Heart left ventricle (tissue), 16 donors: ENCODE results near the gene PPP2R5D. TPM values are rescaled to one million over a fixed set of nuclear protein-coding genes. Genes with fewer than 3 reads are reported as not detected.

Experiments used
- ATAC-seq, 4 donors: fragments of 200-7000 bp; cut with Tn5 transposase; one replicate each; pipeline ENCODE4 v1.9.1; 2020 to 2022; ENCODE audit warnings: moderate library complexity in 4 of 4, mild to moderate bottlenecking in 3 of 4, moderate number of reproducible peaks in 1 of 4
- DNase-seq, 5 donors: peaks; one replicate each; pipeline ENCODE4 v3.0.0-alpha.2; 2020
- H3K27ac ChIP-seq, 12 donors: fragments of 200-600 bp; sonication (generic) in 4 of 12; one replicate each; pipeline versions ENCODE4 v1.5.0 to v1.8.0; 2016 to 2022; ENCODE audit warnings: mild to moderate bottlenecking in 2 of 12
- H3K27me3 ChIP-seq, 9 donors: fragments of 200-600 bp; sonication (generic) in 2 of 9; one replicate each; pipeline versions ENCODE4 v1.5.1 to v1.8.0; 2016 to 2022; ENCODE audit warnings: mild to moderate bottlenecking in 3 of 9
- H3K36me3 ChIP-seq, 9 donors: fragments of 200-600 bp; sonication (generic) in 2 of 9; one replicate each; pipeline versions ENCODE4 v1.5.0 to v1.8.0; 2018 to 2022; ENCODE audit warnings: mild to moderate bottlenecking in 2 of 9
- H3K4me1 ChIP-seq, 12 donors: fragments of 200-600 bp; sonication (generic) in 4 of 12; one replicate each; pipeline versions ENCODE4 v1.5.0 to v1.8.0; 2016 to 2022; ENCODE audit warnings: mild to moderate bottlenecking in 3 of 12
- H3K4me3 ChIP-seq, 12 donors: fragments of 200-600 bp; sonication (generic) in 4 of 12; one replicate each; pipeline versions ENCODE4 v1.5.0 to v1.8.0; 2017 to 2022; ENCODE audit warnings: mild to moderate bottlenecking in 9 of 12, moderate library complexity in 4 of 12
- H3K9me3 ChIP-seq, 12 donors: fragments of 200-600 bp; sonication (generic) in 4 of 12; one replicate each; pipeline versions ENCODE4 v1.5.0 to v1.8.0; 2016 to 2022; ENCODE audit warnings: mild to moderate bottlenecking in 1 of 12
- POLR2A ChIP-seq, 2 donors: fragments of 450-650 bp; IDR thresholded peaks; one replicate each; pipeline ENCODE4 v1.6.1; 2017; ENCODE audit warnings: antibody characterized with exemption in 2 of 2, mild to moderate bottlenecking in 2 of 2, moderate library complexity in 2 of 2
- WGBS, 4 donors: extraction: QIAGEN DNeasy Blood & Tissue Kit in 2 of 4; methylation state at CpG; one replicate each; pipeline versions ENCODE4 v1.1.5 to v1.1.7; 2013 to 2018; 5-methylcytosine and 5-hydroxymethylcytosine counted together
- intact Hi-C, 10 donors: fragments of 100-400 bp; cut with DNase I; formaldehyde crosslinking; loops; one replicate each; pipeline versions ENCODE4 v1.11.1 to v1.14.2; 2022
- polyA plus RNA-seq, 2 donors: library from polyadenylated mRNA; stranded (reverse); fragments of 200-250 nt; gene quantifications; one replicate each; pipeline ENCODE4 v1.2.3, GENCODE V29; 2013
- total RNA-seq, 9 donors: library from RNA; depleted of rRNA in 2 of 9; stranded (reverse); fragments of >200 nt in 2 of 9; fragmentation: NEBNext Ultra II Directional in 3 of 9; extraction: Animal tissue kit (Norgen Biotek cat#: 25700) in 3 of 9; gene quantifications; one replicate each; pipeline versions ENCODE4 v1.1.0 to v1.2.4, GENCODE V29; 2016 to 2023
- TF ChIP-seq, protein P1 (sequence below), 12 donors: fragments of 200-600 bp; sonication (generic) in 4 of 12; IDR thresholded peaks; one replicate each; pipeline versions ENCODE4 v1.5.0 to v1.8.0; 2018 to 2022; ENCODE audit warnings: antibody characterized with exemption in 12 of 12, mild to moderate bottlenecking in 5 of 12
- donor health status: ischemic (EF 13 %, LVEDD 7.1; RV severe dilation, severe dysfunction).
- donor health status: healthy with polysubstance abuse.
- donor health status: DM: no; HTN: yes; CAD: no.
- donor health status: DM: no; HTN: no; CAD: no.
- donor health status: ischemic (EF 25% LVEDD 6.9; RV normal size, moderate dysfunction).
- donor health status: ischemic (EF 25% LVEDD 5.7; RV mildly dilated, moderate dysfunction).
- donor health status: healthy.
- donor health status: DM: yes; HTN: yes; CAD: no.
- donor health status: ischemic (EF 35%, LVEDD 5.7; RV mildly dilated, moderate dysfunction).
- donor health status: nonischemic (EF 11% LVEDD 7.7; RV severe dilation, severe dysfunction).
- donor health status: DM: yes; HTN: yes; CAD: no.
- donor health status: PGD.
- donor health status: ischemic (EF 29% LVEDD 5.4; RV normal size, mild dysfunction).
- donor health status: nonischemic (EF 23%, LVEDD 6.1; RV moderate dilation, normal function).

The PPP2R5D gene
- total and polyA plus RNA-seq, 11 donors = 21.4 to 51.3 (median 35.1) TPM

DNA sequence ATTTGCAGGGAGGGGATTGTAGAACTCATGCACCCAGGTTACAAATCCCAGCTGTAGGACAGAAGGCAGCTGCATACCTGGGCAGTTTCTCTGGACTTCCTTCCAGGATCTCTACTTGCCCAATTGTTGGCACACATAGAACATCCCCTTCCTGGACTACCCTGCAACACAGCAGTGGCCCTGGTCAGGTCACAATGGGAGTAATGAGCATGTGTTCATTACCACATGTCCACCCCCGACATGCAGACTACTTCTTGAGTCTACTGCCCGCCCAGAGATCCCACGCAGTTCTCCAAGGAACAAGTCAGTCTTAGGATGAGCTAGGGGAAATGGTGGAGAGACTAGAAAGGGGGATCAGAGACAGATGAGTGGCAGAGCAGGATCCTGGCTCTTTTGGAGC, 10.4 kb upstream of the PPP2R5D start:
- TF ChIP-seq, protein P1, sequence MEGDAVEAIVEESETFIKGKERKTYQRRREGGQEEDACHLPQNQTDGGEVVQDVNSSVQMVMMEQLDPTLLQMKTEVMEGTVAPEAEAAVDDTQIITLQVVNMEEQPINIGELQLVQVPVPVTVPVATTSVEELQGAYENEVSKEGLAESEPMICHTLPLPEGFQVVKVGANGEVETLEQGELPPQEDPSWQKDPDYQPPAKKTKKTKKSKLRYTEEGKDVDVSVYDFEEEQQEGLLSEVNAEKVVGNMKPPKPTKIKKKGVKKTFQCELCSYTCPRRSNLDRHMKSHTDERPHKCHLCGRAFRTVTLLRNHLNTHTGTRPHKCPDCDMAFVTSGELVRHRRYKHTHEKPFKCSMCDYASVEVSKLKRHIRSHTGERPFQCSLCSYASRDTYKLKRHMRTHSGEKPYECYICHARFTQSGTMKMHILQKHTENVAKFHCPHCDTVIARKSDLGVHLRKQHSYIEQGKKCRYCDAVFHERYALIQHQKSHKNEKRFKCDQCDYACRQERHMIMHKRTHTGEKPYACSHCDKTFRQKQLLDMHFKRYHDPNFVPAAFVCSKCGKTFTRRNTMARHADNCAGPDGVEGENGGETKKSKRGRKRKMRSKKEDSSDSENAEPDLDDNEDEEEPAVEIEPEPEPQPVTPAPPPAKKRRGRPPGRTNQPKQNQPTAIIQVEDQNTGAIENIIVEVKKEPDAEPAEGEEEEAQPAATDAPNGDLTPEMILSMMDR (IDR thresholded peaks at IDR 0.05) = no peak
- no peak for TF ChIP-seq POLR2A (IDR thresholded peaks at IDR 0.05)
- Histone ChIP-seq H3K36me3 (peaks cover 0 to 34% (median 13%) of the 10 kb centered on the region in 9 donors), H3K27ac (no peak overlapping the region), H3K27me3 (no peaks in the 10 kb centered on the region), H3K4me3 (no peak overlapping the region), H3K4me1 (peaks cover 0 to 31% (median 16%) of the 10 kb centered on the region in 12 donors), H3K9me3 (no peaks in the 10 kb centered on the region)
- DNase-seq (no peak), ATAC-seq (no peak)
- WGBS, 4 donors = 86 to 93% (median 92%) methylated on average over 3 of the region's 3 CpGs
- intact Hi-C loops = loop anchor here in 1 of 10 donors (10.0 kb wide), 1 partner anchor 69 kb away; no protein-coding TSS in a partner anchor

DNA sequence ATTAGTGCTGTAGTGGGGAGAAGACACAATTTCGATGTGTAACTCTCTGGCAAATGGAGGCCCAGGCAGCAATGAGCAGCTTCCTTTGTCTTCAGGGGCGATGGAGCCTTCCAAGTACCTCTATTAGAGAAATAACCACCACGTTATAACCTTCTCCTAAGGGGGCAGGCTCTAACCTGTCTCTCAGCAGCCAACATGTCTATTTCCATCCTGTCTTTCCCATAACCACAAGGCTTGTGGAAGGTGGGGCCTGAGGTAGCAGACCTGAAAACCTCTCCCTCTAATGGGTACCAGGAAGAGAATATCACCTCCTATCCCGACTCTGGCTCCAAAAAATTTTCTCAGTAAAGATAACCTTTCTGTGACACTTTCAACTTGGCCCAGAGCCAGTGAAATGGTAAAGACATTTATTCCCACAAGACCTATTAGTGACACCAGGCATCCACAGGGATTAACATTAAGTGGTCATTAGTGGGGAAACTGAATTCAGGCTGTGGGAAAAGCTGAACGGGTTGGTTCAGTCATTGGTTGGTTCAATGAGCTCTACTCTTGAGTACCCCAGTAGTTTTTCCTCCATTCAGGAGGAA, 9.4 kb upstream of the PPP2R5D start:
- Histone ChIP-seq H3K9me3 (no peaks in the 10 kb centered on the region), H3K27ac (no peak overlapping the region), H3K27me3 (no peaks in the 10 kb centered on the region), H3K36me3 (peaks cover 0 to 24% (median 4%) of the 10 kb centered on the region in 9 donors), H3K4me3 (no peak overlapping the region), H3K4me1 (peaks cover 0 to 40% (median 21%) of the 10 kb centered on the region in 12 donors)
- WGBS, 4 donors = 78 to 86% (median 82%) methylated on average over 5 of the region's 5 CpGs
- intact Hi-C loops = loop anchor here in 3 of 10 donors (5.0 to 10.0 kb wide), 3 partner anchors 37 to 70 kb away; partner anchors contain the start of genes CNPY3 (in 2 of the 3), KLHDC3 (in 1 of the 3) and MEA1 (in 1 of the 3)
- TF ChIP-seq POLR2A (IDR thresholded peaks at IDR 0.05) = no peak
- TF ChIP-seq, protein P1 (IDR thresholded peaks at IDR 0.05) = no peak
- DNase-seq (no peak), ATAC-seq (no peak)

DNA sequence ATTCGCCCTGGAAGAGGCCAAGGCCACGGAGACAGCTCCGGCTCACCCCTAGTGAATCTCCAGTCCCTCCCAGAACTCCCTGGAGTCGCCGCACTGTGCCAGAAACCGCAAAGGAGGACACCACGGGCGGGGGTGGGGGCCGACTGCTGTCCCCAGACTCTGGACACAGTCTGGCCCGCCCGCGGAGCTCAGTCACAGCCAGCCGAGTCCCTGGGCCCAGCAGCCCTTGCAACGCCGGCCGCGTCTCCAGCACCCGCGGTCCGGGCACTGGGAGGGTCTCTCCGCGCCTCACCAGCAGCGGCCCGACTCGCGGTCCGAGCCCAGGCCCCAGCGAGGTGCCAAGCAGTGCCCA, 5.9 kb upstream of the PPP2R5D start:
- H3K27ac ChIP-seq = peak overlapping the region; percentile 27 to 95 (median 91)
- no peak for TF ChIP-seq POLR2A (IDR thresholded peaks at IDR 0.05)
- TF ChIP-seq, protein P1 (IDR thresholded peaks at IDR 0.05) = no peak
- H3K36me3 ChIP-seq = peaks cover 0 to 13% (median 4%) of the 10 kb centered on the region in 9 donors
- peaks cover 0 to 36% (median 23%) of the 10 kb centered on the region in 12 donors for H3K4me1 ChIP-seq
- 0 to 1% (median 1%) methylated on average over 14 to 28 of the region's 28 CpGs for WGBS, 4 donors
- intact Hi-C loops = loop anchor here in 4 of 10 donors (2.0 to 10.0 kb wide), 4 partner anchors 34 to 74 kb away; partner anchors contain the start of genes CNPY3 (in 2 of the 4), MEA1 (in 2 of the 4) and KLHDC3 (in 1 of the 4)
- DNase-seq = peak in 4 of 5 donors; percentile 32 to 70 (median 52)
- no peaks in the 10 kb centered on the region for H3K27me3 ChIP-seq
- no peaks in the 10 kb centered on the region for H3K9me3 ChIP-seq
- peak overlapping the region; percentile 61 to 99 (median 88) for H3K4me3 ChIP-seq
- peak in 3 of 4 donors; percentile 13 to 53 (median 48) for ATAC-seq

DNA sequence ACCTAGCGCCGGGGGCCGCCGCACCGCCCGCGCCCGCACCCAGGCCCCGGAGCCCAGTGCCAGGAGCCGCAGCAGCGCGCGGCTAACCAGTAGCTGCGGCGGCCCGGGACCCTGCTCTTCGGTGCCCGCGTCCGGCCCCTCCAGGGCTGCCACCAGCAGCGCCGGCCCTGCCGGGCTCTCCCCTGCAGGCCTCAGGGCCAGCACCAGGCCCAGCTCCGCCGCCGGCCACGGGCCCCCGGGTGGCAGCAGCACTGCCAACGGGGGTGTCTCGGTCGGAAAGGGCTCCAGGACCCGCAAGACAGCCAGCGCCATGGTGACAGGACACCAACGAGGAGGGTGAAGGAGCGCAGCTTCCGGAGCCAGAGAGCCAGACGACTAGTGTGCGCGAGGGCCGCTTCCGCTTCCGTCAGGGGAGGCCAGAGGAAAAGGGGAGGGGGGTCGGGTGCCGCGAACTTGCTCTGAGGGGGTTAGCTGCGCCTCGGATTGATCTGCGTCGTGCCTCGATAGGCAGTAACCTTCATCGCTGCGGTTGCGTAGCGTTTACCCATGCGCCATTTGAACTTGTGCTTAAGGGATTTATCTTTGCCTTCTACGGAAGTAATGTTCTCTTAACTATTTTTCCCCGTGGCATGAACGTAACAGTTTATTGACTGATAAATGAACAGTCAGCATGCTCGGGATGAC, 5.4 kb upstream of the PPP2R5D start, which contains the start of gene PEX6:
TSS of gene PEX6 (minus strand) at position 343 of the 684 bp plus-strand sequence. CDS start at position 312, 31 bp downstream.
- DNase-seq (peak; percentile 90 to 96 (median 94)), ATAC-seq (peak; percentile 93 to 97 (median 96))
- Histone ChIP-seq H3K4me3 (peak within 1 kb of the TSS; percentile 61 to 99 (median 88)), H3K27ac (peak within 1 kb of the TSS; percentile 27 to 95 (median 91)), H3K9me3 (no peaks in the 10 kb centered on the region), H3K27me3 (no peaks in the 10 kb centered on the region), H3K4me1 (peaks cover 0 to 41% (median 28%) of the 10 kb centered on the region in 12 donors), H3K36me3 (peaks cover 0 to 9% (median 2%) of the 10 kb centered on the region in 9 donors)
- WGBS, 4 donors = 0% methylated on average over 31 to 59 of the region's 59 CpGs
- intact Hi-C loops = loop anchor here in 4 of 10 donors (2.0 to 10.0 kb wide), 4 partner anchors 33 to 74 kb away; partner anchors contain the start of genes CNPY3 (in 2 of the 4), MEA1 (in 2 of the 4) and KLHDC3 (in 1 of the 4)
- TF ChIP-seq, protein P1 (IDR thresholded peaks at IDR 0.05) = no peak
- TF ChIP-seq POLR2A (IDR thresholded peaks at IDR 0.05) = peak in 1 of 2 donors; percentile 52
